ENCODE measurements around the gene ZFR. TPM values are rescaled to one million over a fixed set of nuclear protein-coding genes. Genes with fewer than 3 reads are reported as not detected.

ZFR gene
- polyA plus RNA-seq, 2 donors: 21.8 to 21.9 TPM

DNA sequence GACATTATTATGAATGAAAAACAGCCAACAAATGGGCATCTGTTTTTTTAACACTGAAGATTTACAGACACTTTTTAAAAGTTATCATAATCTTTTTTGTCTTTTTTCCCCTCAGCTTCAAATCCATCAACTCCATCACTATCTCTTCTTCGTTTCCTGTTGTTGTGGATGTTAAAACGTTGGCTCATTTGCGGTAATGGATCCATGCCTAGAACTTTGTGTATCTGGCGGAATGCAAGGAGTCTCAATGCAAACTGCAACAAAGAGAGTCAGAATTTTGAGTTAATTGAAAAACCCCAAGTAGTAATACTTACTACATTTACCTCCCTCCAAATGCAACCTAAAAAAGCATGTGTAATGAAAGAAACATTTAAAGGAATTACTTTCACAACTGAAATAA, 88.9 kb downstream of the ZFR start:
- peaks cover 0 to 2% of the 10 kb centered on the region in 2 donors for H3K36me3 ChIP-seq (ENCODE audit: control insufficient read depth in 2 of 2, insufficient read depth in 2 of 2, low read length in 1 of 2)

DNA sequence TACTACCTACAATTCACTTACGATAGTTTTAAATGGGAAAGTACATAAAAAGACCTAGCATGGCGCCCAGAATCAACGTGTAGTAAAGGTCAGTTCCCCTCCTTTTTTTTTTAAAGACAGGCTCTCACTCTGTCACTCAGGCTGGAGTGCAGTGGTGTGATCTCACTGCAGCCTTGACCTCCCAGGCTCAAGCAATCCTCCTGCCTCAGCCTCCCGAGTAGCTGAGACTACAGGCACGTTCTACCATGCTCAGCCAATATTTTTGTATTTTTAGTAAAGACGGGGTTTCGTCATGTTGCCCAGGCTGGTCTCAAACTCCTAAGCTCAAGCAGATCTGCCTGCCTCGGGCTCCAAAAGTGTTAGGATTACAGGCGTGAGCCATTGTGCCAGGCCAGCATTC, 91.1 kb downstream of the ZFR start:
- H3K9me3 ChIP-seq (ENCODE audit: control insufficient read depth in 2 of 2, insufficient read depth in 1 of 2, low read depth in 1 of 2, low read length in 1 of 2): no peaks in the 10 kb centered on the region
- H3K4me3 ChIP-seq (ENCODE audit: low read depth in 1 of 2, low read length in 2 of 2): no peak overlapping the region
- no peaks in the 10 kb centered on the region for H3K27me3 ChIP-seq (ENCODE audit: control insufficient read depth in 1 of 2, insufficient read depth in 2 of 2, low read length in 2 of 2)
- WGBS, 2 donors: 92 to 96% methylated on average over 9 of the region's 9 CpGs
- no peak overlapping the region for H3K27ac ChIP-seq (ENCODE audit: low read depth in 2 of 2, low read length in 1 of 2)
- H3K4me1 ChIP-seq (ENCODE audit: control insufficient read depth in 2 of 2, insufficient read depth in 2 of 2, low read length in 1 of 2): no peaks in the 10 kb centered on the region
- H3K36me3 ChIP-seq (ENCODE audit: control insufficient read depth in 2 of 2, insufficient read depth in 2 of 2, low read length in 1 of 2): peaks cover 0 to 2% of the 10 kb centered on the region in 2 donors

More for the DNA sequence above, 88.9 kb downstream of the ZFR start:
- no peak overlapping the region for H3K27ac ChIP-seq (ENCODE audit: low read depth in 2 of 2, low read length in 1 of 2)
- no peak overlapping the region for H3K4me3 ChIP-seq (ENCODE audit: low read depth in 1 of 2, low read length in 2 of 2)
- H3K9me3 ChIP-seq (ENCODE audit: control insufficient read depth in 2 of 2, insufficient read depth in 1 of 2, low read depth in 1 of 2, low read length in 1 of 2): no peaks in the 10 kb centered on the region
- WGBS, 2 donors: 72 to 77% methylated on average over 4 of the region's 4 CpGs
- no peaks in the 10 kb centered on the region for H3K4me1 ChIP-seq (ENCODE audit: control insufficient read depth in 2 of 2, insufficient read depth in 2 of 2, low read length in 1 of 2)
- H3K27me3 ChIP-seq (ENCODE audit: control insufficient read depth in 1 of 2, insufficient read depth in 2 of 2, low read length in 2 of 2): no peaks in the 10 kb centered on the region

DNA sequence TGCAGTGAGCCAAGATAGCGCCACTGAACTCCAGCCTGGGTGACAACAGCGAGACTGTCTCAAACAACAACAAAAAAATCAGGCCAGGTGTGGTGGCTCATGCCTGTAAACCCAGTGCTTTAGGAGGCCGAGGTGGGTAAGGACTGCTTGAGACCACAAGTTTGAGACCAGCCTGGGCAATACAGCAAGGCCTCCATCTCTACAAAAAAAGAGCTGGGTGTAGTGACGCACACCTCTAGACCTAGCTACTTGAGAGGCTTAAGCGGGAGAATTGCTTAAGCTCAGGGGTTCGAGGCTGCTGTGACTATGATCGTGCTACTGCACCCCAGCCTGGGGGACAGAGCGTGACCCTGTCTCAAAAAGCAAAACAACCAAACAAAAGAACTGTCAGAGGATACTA, 91.9 kb downstream of the ZFR start:
- 93 to 98% methylated on average over 8 of the region's 8 CpGs for WGBS, 2 donors
- H3K27me3 ChIP-seq (ENCODE audit: control insufficient read depth in 1 of 2, insufficient read depth in 2 of 2, low read length in 2 of 2): no peaks in the 10 kb centered on the region
- H3K9me3 ChIP-seq (ENCODE audit: control insufficient read depth in 2 of 2, insufficient read depth in 1 of 2, low read depth in 1 of 2, low read length in 1 of 2): no peaks in the 10 kb centered on the region
- no peak overlapping the region for H3K27ac ChIP-seq (ENCODE audit: low read depth in 2 of 2, low read length in 1 of 2)
- no peak overlapping the region for H3K4me3 ChIP-seq (ENCODE audit: low read depth in 1 of 2, low read length in 2 of 2)
- peaks cover 0 to 2% of the 10 kb centered on the region in 2 donors for H3K36me3 ChIP-seq (ENCODE audit: control insufficient read depth in 2 of 2, insufficient read depth in 2 of 2, low read length in 1 of 2)
- H3K4me1 ChIP-seq (ENCODE audit: control insufficient read depth in 2 of 2, insufficient read depth in 2 of 2, low read length in 1 of 2): no peaks in the 10 kb centered on the region

DNA sequence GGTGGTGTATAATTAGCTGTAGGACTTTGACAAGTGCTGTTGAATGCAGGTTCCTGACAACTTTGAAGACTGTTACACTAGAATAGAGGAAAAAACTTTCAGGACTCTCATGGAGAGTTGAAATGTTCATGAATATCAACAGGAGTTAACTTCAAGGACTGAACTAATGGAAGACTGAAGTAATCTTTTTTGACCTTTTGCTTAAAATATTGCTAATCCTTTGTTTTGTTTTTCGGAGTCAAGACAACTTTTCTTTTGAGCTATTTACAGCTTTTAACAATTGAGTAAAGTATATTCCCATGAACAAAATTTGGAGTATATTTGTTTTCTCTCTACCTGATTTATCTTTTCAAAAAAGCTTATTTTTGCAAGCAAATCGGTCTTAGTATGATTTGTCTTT, 97.7 kb downstream of the ZFR start:
- no peaks in the 10 kb centered on the region for H3K4me1 ChIP-seq (ENCODE audit: control insufficient read depth in 2 of 2, insufficient read depth in 2 of 2, low read length in 1 of 2)
- WGBS, 2 donors: 95 to 97% methylated on average over 2 of the region's 2 CpGs
- no peaks in the 10 kb centered on the region for H3K9me3 ChIP-seq (ENCODE audit: control insufficient read depth in 2 of 2, insufficient read depth in 1 of 2, low read depth in 1 of 2, low read length in 1 of 2)
- H3K4me3 ChIP-seq (ENCODE audit: low read depth in 1 of 2, low read length in 2 of 2): no peak overlapping the region
- no peaks in the 10 kb centered on the region for H3K27me3 ChIP-seq (ENCODE audit: control insufficient read depth in 1 of 2, insufficient read depth in 2 of 2, low read length in 2 of 2)
- no peak overlapping the region for H3K27ac ChIP-seq (ENCODE audit: low read depth in 2 of 2, low read length in 1 of 2)
- no peaks in the 10 kb centered on the region for H3K36me3 ChIP-seq (ENCODE audit: control insufficient read depth in 2 of 2, insufficient read depth in 2 of 2, low read length in 1 of 2)

DNA sequence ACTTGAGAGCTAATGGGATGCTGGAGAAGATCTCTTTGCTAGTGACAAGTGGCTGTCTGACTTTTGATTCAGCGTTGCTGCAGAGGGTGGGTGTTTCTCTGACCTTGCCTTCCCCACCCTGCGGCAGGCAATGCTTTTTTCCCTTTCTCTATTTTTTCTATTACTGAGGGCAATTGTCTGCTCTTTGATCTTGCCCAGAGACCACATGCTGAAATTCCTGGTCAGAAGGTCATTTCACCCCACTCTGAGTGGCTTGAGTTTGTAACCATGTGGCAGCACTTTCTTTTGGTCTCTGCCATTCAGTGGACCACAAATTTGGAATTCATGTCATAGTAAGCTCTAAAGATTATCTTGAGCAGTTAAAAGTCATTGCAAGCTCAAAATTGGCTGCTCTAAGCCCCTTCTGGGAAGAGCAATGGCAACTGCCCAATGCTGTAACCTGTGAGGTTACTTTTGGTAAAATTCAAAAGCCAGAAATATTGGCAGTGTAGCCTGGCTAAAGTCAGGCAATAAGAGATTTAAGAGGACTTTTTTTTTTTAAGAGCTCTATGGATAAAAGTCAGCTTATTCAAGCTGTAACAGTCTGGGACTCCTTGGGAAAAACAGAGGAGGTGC, 101.4 kb downstream of the ZFR start:
- WGBS, 2 donors: 94 to 97% methylated on average over 2 of the region's 2 CpGs
- H3K9me3 ChIP-seq (ENCODE audit: control insufficient read depth in 2 of 2, insufficient read depth in 1 of 2, low read depth in 1 of 2, low read length in 1 of 2): no peaks in the 10 kb centered on the region
- no peaks in the 10 kb centered on the region for H3K27me3 ChIP-seq (ENCODE audit: control insufficient read depth in 1 of 2, insufficient read depth in 2 of 2, low read length in 2 of 2)
- H3K36me3 ChIP-seq (ENCODE audit: control insufficient read depth in 2 of 2, insufficient read depth in 2 of 2, low read length in 1 of 2): no peaks in the 10 kb centered on the region
- H3K4me3 ChIP-seq (ENCODE audit: low read depth in 1 of 2, low read length in 2 of 2): no peak overlapping the region
- no peak overlapping the region for H3K27ac ChIP-seq (ENCODE audit: low read depth in 2 of 2, low read length in 1 of 2)
- no peaks in the 10 kb centered on the region for H3K4me1 ChIP-seq (ENCODE audit: control insufficient read depth in 2 of 2, insufficient read depth in 2 of 2, low read length in 1 of 2)

DNA sequence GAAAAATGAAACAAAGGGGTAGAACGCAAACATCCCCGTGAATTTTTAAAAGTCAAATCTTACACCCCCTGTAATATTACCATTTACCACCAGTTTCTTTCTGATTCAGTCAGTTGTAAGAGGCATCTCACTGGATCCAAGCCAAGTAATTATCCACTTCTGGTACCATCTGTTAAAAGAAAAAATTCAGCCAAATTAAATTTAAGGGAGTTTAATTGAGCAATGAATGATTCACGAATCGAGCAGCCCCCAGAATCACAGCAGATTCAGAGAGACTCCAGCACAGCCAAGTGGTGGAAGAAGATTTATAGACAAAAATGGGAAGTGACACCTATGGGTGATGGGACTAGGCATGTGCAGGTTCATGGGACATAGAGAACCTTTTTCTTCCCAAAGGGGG, 101.9 kb downstream of the ZFR start:
- 66 to 78% methylated on average over 4 of the region's 4 CpGs for WGBS, 2 donors
- H3K27ac ChIP-seq (ENCODE audit: low read depth in 2 of 2, low read length in 1 of 2): no peak overlapping the region

DNA sequence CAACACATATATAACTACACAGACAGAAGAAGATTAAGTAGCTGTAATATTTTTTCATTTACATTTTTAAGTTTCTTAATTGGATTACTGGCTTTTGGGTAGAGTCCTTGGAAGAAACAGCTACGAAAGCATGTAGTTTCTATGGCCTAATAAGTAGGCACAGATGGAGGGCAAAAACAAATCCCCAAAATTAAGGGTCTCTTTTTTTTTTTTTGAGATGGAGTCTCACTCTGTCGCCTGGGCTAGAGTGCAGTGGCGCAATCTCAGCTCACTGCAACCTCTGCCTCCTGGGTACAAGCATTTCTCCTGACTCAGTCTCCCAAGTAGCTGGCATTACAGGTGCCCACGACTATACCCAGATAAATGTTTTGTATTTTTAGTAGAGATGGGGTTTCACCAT, 104.7 kb downstream of the ZFR start:
- 82 to 92% methylated on average over 4 of the region's 4 CpGs for WGBS, 2 donors
- H3K9me3 ChIP-seq (ENCODE audit: control insufficient read depth in 2 of 2, insufficient read depth in 1 of 2, low read depth in 1 of 2, low read length in 1 of 2): no peaks in the 10 kb centered on the region
- H3K36me3 ChIP-seq (ENCODE audit: control insufficient read depth in 2 of 2, insufficient read depth in 2 of 2, low read length in 1 of 2): no peaks in the 10 kb centered on the region
- no peak overlapping the region for H3K4me3 ChIP-seq (ENCODE audit: low read depth in 1 of 2, low read length in 2 of 2)
- H3K4me1 ChIP-seq (ENCODE audit: control insufficient read depth in 2 of 2, insufficient read depth in 2 of 2, low read length in 1 of 2): no peaks in the 10 kb centered on the region
- H3K27me3 ChIP-seq (ENCODE audit: control insufficient read depth in 1 of 2, insufficient read depth in 2 of 2, low read length in 2 of 2): no peaks in the 10 kb centered on the region
- no peak overlapping the region for H3K27ac ChIP-seq (ENCODE audit: low read depth in 2 of 2, low read length in 1 of 2)

More for the DNA sequence above, 101.9 kb downstream of the ZFR start:
- Histone ChIP-seq H3K36me3 (ENCODE audit: control insufficient read depth in 2 of 2, insufficient read depth in 2 of 2, low read length in 1 of 2) (no peaks in the 10 kb centered on the region), H3K4me3 (ENCODE audit: low read depth in 1 of 2, low read length in 2 of 2) (no peak overlapping the region), H3K4me1 (ENCODE audit: control insufficient read depth in 2 of 2, insufficient read depth in 2 of 2, low read length in 1 of 2) (no peaks in the 10 kb centered on the region), H3K27me3 (ENCODE audit: control insufficient read depth in 1 of 2, insufficient read depth in 2 of 2, low read length in 2 of 2) (no peaks in the 10 kb centered on the region), H3K9me3 (ENCODE audit: control insufficient read depth in 2 of 2, insufficient read depth in 1 of 2, low read depth in 1 of 2, low read length in 1 of 2) (no peaks in the 10 kb centered on the region)

DNA sequence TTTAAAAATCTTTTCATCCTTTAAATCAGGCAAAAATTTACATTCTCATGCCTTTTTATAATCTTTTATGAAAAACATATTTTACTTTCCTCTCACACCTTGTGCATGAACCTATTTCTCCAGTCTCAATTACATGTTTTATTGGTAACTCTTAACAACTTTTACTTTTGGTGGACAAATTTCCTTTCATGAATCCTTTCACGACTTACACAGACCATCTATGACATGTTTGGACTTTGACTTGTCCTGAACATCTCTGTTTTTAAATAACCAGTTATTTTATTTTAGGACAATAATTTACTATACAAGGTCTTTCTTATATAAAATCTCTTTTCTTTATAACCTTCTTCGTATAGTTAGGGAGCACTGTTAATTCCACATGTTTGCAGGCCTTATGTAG, 105.3 kb downstream of the ZFR start:
- H3K36me3 ChIP-seq (ENCODE audit: control insufficient read depth in 2 of 2, insufficient read depth in 2 of 2, low read length in 1 of 2): no peaks in the 10 kb centered on the region
- H3K9me3 ChIP-seq (ENCODE audit: control insufficient read depth in 2 of 2, insufficient read depth in 1 of 2, low read depth in 1 of 2, low read length in 1 of 2): no peaks in the 10 kb centered on the region
- no peaks in the 10 kb centered on the region for H3K4me1 ChIP-seq (ENCODE audit: control insufficient read depth in 2 of 2, insufficient read depth in 2 of 2, low read length in 1 of 2)
- no peaks in the 10 kb centered on the region for H3K27me3 ChIP-seq (ENCODE audit: control insufficient read depth in 1 of 2, insufficient read depth in 2 of 2, low read length in 2 of 2)
- 73 to 84% methylated on average over 2 of the region's 2 CpGs for WGBS, 2 donors
- H3K27ac ChIP-seq (ENCODE audit: low read depth in 2 of 2, low read length in 1 of 2): no peak overlapping the region
- no peak overlapping the region for H3K4me3 ChIP-seq (ENCODE audit: low read depth in 1 of 2, low read length in 2 of 2)

DNA sequence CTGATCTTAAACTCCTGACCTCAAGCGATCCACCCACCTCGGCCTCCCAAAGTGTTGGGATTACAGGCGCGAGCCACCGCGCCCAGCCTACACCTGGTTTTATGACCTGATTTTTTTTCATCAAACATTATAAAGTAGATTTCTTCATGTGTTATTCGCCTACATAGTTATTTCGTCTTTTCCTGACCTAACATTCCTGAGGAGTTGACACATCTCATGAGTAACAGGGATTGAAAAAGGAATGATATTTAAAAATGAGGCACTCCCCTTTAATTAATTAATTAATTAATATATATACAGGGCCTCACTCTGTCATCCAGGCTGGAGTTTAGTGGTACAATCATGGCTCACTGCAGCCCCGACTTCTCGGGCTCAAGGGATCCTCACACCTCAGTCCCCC, 111.6 kb downstream of the ZFR start:
- Histone ChIP-seq H3K4me3 (ENCODE audit: low read depth in 1 of 2, low read length in 2 of 2) (no peak overlapping the region), H3K4me1 (ENCODE audit: control insufficient read depth in 2 of 2, insufficient read depth in 2 of 2, low read length in 1 of 2) (peaks cover 0 to 8% of the 10 kb centered on the region in 2 donors), H3K36me3 (ENCODE audit: control insufficient read depth in 2 of 2, insufficient read depth in 2 of 2, low read length in 1 of 2) (no peaks in the 10 kb centered on the region), H3K9me3 (ENCODE audit: control insufficient read depth in 2 of 2, insufficient read depth in 1 of 2, low read depth in 1 of 2, low read length in 1 of 2) (no peaks in the 10 kb centered on the region), H3K27me3 (ENCODE audit: control insufficient read depth in 1 of 2, insufficient read depth in 2 of 2, low read length in 2 of 2) (no peaks in the 10 kb centered on the region), H3K27ac (ENCODE audit: low read depth in 2 of 2, low read length in 1 of 2) (no peak overlapping the region)
- WGBS, 2 donors: 92% methylated on average over 10 of the region's 10 CpGs

DNA sequence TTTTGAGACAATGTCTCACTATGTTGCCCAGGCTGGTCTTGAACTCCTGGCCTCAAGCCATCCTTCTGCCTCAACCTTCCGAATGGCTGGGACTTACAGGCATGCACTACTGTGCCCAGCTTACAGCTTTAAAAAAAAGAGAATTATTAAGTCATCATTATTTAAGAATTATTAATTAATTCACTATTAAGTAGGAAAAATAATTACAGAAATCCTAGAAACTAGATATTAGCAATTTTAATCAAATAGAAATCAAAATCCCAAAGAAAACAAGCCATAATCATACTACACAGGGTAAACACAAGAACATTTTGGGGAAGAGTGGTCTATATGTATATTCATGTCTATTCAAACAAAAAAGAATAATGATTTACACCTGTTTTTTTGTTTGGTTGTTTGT, 112.2 kb downstream of the ZFR start:
- H3K9me3 ChIP-seq (ENCODE audit: control insufficient read depth in 2 of 2, insufficient read depth in 1 of 2, low read depth in 1 of 2, low read length in 1 of 2): no peaks in the 10 kb centered on the region
- no peaks in the 10 kb centered on the region for H3K27me3 ChIP-seq (ENCODE audit: control insufficient read depth in 1 of 2, insufficient read depth in 2 of 2, low read length in 2 of 2)
- WGBS, 2 donors: 91% methylated on average over 1 of the region's 1 CpG
- no peak overlapping the region for H3K4me3 ChIP-seq (ENCODE audit: low read depth in 1 of 2, low read length in 2 of 2)
- no peaks in the 10 kb centered on the region for H3K36me3 ChIP-seq (ENCODE audit: control insufficient read depth in 2 of 2, insufficient read depth in 2 of 2, low read length in 1 of 2)
- H3K27ac ChIP-seq (ENCODE audit: low read depth in 2 of 2, low read length in 1 of 2): no peak overlapping the region
- H3K4me1 ChIP-seq (ENCODE audit: control insufficient read depth in 2 of 2, insufficient read depth in 2 of 2, low read length in 1 of 2): peaks cover 0 to 8% of the 10 kb centered on the region in 2 donors

Measured in esophagus (tissue), 2 donors.